ENCODE measurements around the gene CLEC16A.
"Not testable (repeated sequence)": the region's sequence is repeated elsewhere in the genome, so short reads cannot be mapped to it uniquely, and the experiment has no call there.

The CLEC16A gene

DNA sequence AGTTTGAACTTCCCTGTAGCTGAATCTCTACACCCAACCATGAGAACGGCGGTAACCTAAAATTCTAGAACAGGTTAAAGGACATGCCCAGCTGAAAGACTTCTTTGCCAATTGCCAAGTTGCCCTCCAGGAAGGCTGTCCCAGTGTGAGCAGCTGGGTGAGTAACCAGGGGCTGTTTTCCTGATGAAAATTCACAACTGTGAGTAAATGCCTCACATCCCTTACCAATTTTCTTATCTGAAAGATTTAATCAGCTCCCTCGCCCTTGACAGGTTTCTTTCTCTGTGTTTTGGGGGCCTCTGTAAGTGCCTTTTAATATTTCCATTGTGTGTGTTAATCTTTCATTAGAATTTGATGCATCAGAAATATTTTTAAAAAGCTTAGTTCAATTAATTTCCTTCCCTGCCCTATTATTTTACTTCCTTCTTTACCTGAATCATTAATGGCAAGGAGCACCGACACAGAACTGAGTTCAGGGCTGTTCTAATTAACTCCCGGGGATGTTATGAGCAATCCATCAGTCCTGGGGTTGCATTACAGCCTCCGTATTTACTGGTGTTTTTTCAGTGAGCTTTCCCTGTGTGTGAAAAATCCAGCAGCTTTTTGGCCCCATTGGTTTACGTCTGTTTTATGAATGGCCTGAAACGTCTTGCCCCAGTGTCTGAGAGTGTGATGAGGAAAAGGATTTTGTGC lies 152.9 kb downstream of the CLEC16A start:
- Histone ChIP-seq H3K9me3 (ENCODE audit: control insufficient read depth, insufficient read depth, low read depth, low read length) (no peaks in the 10 kb centered on the region), H3K27me3 (ENCODE audit: control insufficient read depth, insufficient read depth, low read length) (no peaks in the 10 kb centered on the region), H3K27ac (ENCODE audit: low read depth, low read length) (no peak overlapping the region), H3K4me3 (ENCODE audit: low read depth, low read length) (no peak overlapping the region), H3K4me1 (ENCODE audit: control insufficient read depth, insufficient read depth, low read length) (peaks cover 25% of the 10 kb centered on the region; the same call in 1 of the 2 replicates), H3K9ac (ENCODE audit: low read length) (no peak overlapping the region), H3K36me3 (ENCODE audit: control insufficient read depth, insufficient read depth, low read length) (no peaks in the 10 kb centered on the region)

DNA sequence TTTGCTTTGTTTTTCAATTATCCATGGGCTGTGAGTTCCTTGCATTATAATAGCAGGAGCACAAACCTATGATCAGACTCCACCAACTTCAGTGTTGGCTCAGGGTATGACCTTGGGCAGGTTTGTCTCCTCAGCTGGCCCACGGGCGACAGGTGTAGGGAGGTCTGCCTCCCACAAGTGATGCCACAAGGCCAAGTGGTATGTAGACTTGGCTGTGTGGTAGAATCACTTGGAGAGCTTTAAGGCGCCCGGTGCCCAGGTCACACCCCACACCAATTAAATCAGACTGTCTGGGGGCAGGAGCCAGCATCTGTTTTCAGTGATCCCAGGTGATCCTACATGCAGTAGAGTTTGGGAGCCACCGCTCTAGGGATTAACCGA lies 153.4 kb downstream of the CLEC16A start:
- no peaks in the 10 kb centered on the region for H3K27me3 ChIP-seq (ENCODE audit: control insufficient read depth, insufficient read depth, low read length)
- no peak overlapping the region for H3K9ac ChIP-seq (ENCODE audit: low read length)
- peaks cover 25% of the 10 kb centered on the region; the same call in 1 of the 2 replicates for H3K4me1 ChIP-seq (ENCODE audit: control insufficient read depth, insufficient read depth, low read length)
- H3K4me3 ChIP-seq (ENCODE audit: low read depth, low read length): no peak overlapping the region
- H3K27ac ChIP-seq (ENCODE audit: low read depth, low read length): no peak overlapping the region
- H3K36me3 ChIP-seq (ENCODE audit: control insufficient read depth, insufficient read depth, low read length): no peaks in the 10 kb centered on the region
- no peaks in the 10 kb centered on the region for H3K9me3 ChIP-seq (ENCODE audit: control insufficient read depth, insufficient read depth, low read depth, low read length)

DNA sequence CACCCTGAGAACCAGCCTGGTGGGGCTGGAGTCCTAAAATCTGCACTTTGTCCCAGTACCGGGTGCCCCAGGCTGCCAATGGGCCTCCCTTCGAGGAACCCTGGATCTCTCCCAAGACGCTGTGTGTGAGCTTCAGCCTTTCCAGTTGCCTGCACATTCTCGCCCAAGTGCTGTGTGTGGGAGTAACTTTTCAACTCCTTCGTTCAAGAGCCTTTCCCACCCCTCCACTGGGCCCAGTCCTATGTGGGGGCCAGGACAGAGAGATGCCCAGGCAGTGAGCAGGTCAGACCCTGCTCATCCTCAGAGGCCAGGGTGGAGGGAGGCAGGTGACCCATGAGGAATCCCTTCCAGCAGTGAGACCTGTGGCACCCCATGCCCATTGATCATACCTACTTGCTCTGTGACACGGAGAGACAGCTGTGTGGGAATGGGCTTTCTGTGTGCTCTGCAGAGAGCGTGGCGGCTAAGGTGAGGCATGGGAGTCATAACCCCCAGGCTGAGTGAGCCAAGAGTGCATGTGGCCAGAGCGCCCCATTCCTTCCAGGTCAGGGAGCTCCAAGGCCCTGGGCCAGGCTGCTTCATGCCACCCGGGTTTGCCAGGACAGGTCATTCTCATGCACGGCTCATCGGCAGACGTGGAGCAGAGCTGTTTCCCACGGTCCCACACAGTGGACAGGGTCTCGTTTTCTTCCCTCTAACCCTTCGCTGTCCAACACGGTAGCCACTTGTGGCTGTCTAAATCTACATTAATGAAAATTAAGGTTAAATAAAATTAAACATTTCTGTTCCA lies 154.4 kb downstream of the CLEC16A start:
- H3K36me3 ChIP-seq (ENCODE audit: control insufficient read depth, insufficient read depth, low read length): no peaks in the 10 kb centered on the region
- H3K9ac ChIP-seq (ENCODE audit: low read length): no peak overlapping the region
- H3K4me3 ChIP-seq (ENCODE audit: low read depth, low read length): no peak overlapping the region
- H3K27me3 ChIP-seq (ENCODE audit: control insufficient read depth, insufficient read depth, low read length): no peaks in the 10 kb centered on the region
- H3K9me3 ChIP-seq (ENCODE audit: control insufficient read depth, insufficient read depth, low read depth, low read length): no peaks in the 10 kb centered on the region
- H3K27ac ChIP-seq (ENCODE audit: low read depth, low read length): no peak overlapping the region
- H3K4me1 ChIP-seq (ENCODE audit: control insufficient read depth, insufficient read depth, low read length): peaks cover 21% of the 10 kb centered on the region; the same call in 1 of the 2 replicates

DNA sequence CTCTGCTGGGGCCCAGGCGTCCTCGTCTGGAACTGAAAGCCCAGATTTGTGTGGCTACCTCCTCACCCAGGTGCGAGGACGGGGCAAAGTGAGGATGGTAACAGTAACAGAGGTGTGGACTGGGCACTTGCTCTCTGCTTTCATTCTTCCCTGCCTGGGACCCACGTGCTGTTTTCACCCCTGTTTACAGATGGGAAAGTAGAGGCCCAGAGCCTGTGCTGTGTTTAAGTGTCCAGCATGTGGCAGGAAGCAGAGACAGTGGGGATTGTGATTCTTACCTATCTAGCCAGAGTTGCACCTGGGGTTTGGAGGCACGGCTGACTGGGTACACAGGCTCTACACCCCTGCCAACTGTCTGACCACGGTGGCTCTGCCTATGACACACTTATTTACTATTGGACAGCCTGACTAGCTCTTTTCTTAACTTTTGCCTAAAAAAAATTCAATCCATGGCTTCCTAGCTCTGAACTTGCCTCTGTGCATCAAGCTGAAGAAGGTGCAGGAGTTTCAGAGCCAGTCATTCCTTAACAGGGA lies 155.4 kb downstream of the CLEC16A start:
- no peak overlapping the region for H3K27ac ChIP-seq (ENCODE audit: low read depth, low read length)
- no peak overlapping the region for H3K9ac ChIP-seq (ENCODE audit: low read length)
- no peak overlapping the region for H3K4me3 ChIP-seq (ENCODE audit: low read depth, low read length)

DNA sequence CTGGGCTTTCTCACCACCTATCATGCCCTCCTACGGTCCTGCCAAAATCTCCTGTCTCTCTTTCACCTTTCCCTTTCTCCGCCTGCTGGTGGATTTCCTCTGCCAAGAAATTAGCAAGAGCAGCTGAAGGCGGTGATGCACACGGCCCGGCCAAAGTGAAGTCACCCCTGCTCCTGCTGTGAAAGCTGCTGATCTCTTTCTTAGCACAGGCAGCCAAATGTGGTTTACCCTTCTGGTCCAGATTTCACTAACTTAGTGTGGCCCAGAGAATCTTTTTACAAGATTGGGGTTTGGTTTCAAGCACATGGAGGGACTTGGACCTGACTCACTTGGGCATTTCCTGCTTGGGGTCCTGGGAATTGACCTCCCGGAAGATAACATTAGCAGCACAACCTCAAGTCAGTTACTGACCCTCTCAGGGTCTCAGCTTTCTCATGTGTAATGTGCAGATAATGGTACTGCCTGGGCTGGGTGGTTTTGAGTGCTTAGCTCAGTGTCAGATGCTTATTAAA lies 155.9 kb downstream of the CLEC16A start:
- peaks cover 21% of the 10 kb centered on the region for H3K4me1 ChIP-seq (ENCODE audit: control insufficient read depth, insufficient read depth, low read length)
- no peak overlapping the region for H3K27ac ChIP-seq (ENCODE audit: low read depth, low read length)
- no peaks in the 10 kb centered on the region for H3K9me3 ChIP-seq (ENCODE audit: control insufficient read depth, insufficient read depth, low read depth, low read length)
- H3K4me3 ChIP-seq (ENCODE audit: low read depth, low read length): no peak overlapping the region
- H3K36me3 ChIP-seq (ENCODE audit: control insufficient read depth, insufficient read depth, low read length): no peaks in the 10 kb centered on the region
- H3K27me3 ChIP-seq (ENCODE audit: control insufficient read depth, insufficient read depth, low read length): no peaks in the 10 kb centered on the region
- H3K9ac ChIP-seq (ENCODE audit: low read length): no peak overlapping the region

More for the DNA sequence above, 155.4 kb downstream of the CLEC16A start:
- Histone ChIP-seq H3K27me3 (ENCODE audit: control insufficient read depth, insufficient read depth, low read length) (no peaks in the 10 kb centered on the region), H3K36me3 (ENCODE audit: control insufficient read depth, insufficient read depth, low read length) (no peaks in the 10 kb centered on the region), H3K4me1 (ENCODE audit: control insufficient read depth, insufficient read depth, low read length) (peaks cover 15% of the 10 kb centered on the region), H3K9me3 (ENCODE audit: control insufficient read depth, insufficient read depth, low read depth, low read length) (no peaks in the 10 kb centered on the region)

DNA sequence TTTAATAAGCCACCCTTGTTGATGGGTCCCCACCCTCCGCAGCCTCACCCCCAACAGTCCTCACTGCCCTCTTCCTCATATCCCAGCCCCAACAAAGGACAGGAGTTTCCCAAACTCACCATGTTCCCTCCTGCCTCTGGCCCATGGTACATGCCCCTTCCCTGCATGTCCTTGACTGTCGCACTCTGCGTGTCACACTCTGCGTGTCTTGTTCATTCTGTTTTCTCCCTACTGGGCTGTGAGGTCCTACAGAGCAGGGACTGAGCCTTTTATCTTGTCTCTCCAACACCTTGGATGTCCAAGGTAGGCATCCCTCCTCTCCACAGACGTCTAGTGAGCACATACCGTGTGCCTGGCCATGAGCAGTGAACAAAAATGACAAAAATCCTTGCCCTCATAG lies 156.9 kb downstream of the CLEC16A start:
- H3K27ac ChIP-seq (ENCODE audit: low read depth, low read length): no peak overlapping the region
- H3K36me3 ChIP-seq (ENCODE audit: control insufficient read depth, insufficient read depth, low read length): no peaks in the 10 kb centered on the region
- no peaks in the 10 kb centered on the region for H3K9me3 ChIP-seq (ENCODE audit: control insufficient read depth, insufficient read depth, low read depth, low read length)
- H3K27me3 ChIP-seq (ENCODE audit: control insufficient read depth, insufficient read depth, low read length): no peaks in the 10 kb centered on the region
- H3K9ac ChIP-seq (ENCODE audit: low read length): no peak overlapping the region
- H3K4me3 ChIP-seq (ENCODE audit: low read depth, low read length): no peak overlapping the region
- H3K4me1 ChIP-seq (ENCODE audit: control insufficient read depth, insufficient read depth, low read length): peaks cover 27% of the 10 kb centered on the region

DNA sequence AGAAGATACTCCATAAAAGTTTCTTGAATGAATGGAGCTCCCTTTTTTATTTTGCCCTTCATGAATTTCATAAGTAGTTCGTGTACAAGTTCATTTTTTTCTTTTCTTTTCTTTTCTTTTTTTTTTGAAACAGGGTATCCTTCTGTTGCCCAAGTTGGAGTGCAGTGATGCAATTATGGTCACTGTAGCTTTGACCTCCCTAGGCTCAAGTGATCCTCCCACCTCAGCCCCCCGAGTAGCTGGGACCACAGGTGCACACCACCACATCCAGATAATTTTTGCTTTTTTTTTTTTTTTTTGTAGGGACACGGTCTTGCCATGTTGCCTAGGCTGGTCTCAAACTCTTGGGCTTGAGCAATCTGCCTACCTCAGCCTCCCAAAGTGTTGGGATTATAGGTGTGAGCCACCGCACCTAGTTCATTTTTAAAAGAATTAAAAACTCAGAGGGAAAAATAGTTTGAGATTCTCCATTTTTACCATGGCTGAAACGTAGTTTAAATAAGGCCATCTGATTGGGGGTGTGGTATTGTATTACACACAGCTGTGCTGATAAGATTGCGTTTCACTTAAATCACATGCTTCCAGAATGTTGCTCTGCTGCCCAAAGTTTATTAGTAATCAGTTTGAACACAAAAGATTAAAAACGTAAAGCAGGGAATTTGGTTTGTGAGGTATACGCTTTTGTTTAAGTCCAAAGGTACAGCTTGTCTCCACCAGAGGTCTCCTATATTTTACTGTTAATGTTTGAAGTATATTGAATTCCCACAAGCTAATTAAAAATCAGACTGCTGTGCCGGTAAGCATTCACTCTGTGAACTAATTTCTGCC lies 157.5 kb downstream of the CLEC16A start:
- peaks cover 27% of the 10 kb centered on the region for H3K4me1 ChIP-seq (ENCODE audit: control insufficient read depth, insufficient read depth, low read length)
- H3K27me3 ChIP-seq (ENCODE audit: control insufficient read depth, insufficient read depth, low read length): no peaks in the 10 kb centered on the region
- H3K36me3 ChIP-seq (ENCODE audit: control insufficient read depth, insufficient read depth, low read length): no peaks in the 10 kb centered on the region
- H3K27ac ChIP-seq (ENCODE audit: low read depth, low read length): no peak overlapping the region
- H3K4me3 ChIP-seq (ENCODE audit: low read depth, low read length): no peak overlapping the region
- no peak overlapping the region for H3K9ac ChIP-seq (ENCODE audit: low read length)
- no peaks in the 10 kb centered on the region for H3K9me3 ChIP-seq (ENCODE audit: control insufficient read depth, insufficient read depth, low read depth, low read length)

DNA sequence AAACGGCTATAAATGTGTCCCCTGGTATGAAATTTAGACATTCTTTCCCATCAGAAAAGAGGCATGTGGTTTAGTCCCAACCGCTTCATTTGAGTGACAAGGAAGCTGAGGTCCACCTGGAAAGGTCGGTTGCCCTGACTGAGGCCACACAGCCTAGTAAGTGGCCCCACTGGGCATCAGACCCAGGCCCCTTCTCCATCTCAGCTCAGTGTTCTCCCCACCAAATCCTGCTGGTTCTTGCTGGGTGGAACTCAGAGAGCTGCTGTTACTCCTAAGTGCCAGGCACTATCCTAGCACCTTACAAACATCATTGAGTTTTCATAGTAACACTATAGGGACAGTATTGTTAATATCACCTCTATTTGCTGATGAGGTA lies 158.1 kb downstream of the CLEC16A start:
- H3K4me1 ChIP-seq (ENCODE audit: control insufficient read depth, insufficient read depth, low read length): peaks cover 29% of the 10 kb centered on the region
- H3K27me3 ChIP-seq (ENCODE audit: control insufficient read depth, insufficient read depth, low read length): no peaks in the 10 kb centered on the region
- H3K36me3 ChIP-seq (ENCODE audit: control insufficient read depth, insufficient read depth, low read length): no peaks in the 10 kb centered on the region
- no peak overlapping the region for H3K9ac ChIP-seq (ENCODE audit: low read length)
- H3K9me3 ChIP-seq (ENCODE audit: control insufficient read depth, insufficient read depth, low read depth, low read length): no peaks in the 10 kb centered on the region
- no peak overlapping the region for H3K4me3 ChIP-seq (ENCODE audit: low read depth, low read length)
- H3K27ac ChIP-seq (ENCODE audit: low read depth, low read length): no peak overlapping the region

DNA sequence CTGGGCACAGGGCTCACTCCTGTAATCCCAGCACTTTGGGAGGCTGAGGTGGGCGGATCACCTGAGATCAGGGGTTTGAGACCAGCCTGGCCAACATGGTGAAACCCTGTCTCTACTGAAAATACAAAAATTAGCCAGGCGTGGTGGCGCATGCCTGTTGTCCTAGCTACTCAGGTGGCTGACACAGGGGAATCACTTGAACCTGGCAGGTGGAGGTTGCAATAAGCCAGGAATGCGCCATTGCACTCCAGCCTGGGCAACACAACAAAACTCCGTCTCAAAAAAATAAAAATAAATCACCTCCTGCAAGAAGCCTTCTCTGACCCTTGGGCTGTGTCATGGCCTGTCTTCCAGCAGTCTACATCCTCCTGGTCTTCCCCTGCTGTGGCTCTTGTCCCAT lies 158.9 kb downstream of the CLEC16A start:
- H3K4me3 ChIP-seq (ENCODE audit: low read depth, low read length); H3K9me3 ChIP-seq (ENCODE audit: control insufficient read depth, insufficient read depth, low read depth, low read length); H3K9ac ChIP-seq (ENCODE audit: low read length); H3K36me3 ChIP-seq (ENCODE audit: control insufficient read depth, insufficient read depth, low read length); H3K27me3 ChIP-seq (ENCODE audit: control insufficient read depth, insufficient read depth, low read length); H3K27ac ChIP-seq (ENCODE audit: low read depth, low read length): not testable (repeated sequence)
- peaks cover 29% of the 10 kb centered on the region for H3K4me1 ChIP-seq (ENCODE audit: control insufficient read depth, insufficient read depth, low read length)

DNA sequence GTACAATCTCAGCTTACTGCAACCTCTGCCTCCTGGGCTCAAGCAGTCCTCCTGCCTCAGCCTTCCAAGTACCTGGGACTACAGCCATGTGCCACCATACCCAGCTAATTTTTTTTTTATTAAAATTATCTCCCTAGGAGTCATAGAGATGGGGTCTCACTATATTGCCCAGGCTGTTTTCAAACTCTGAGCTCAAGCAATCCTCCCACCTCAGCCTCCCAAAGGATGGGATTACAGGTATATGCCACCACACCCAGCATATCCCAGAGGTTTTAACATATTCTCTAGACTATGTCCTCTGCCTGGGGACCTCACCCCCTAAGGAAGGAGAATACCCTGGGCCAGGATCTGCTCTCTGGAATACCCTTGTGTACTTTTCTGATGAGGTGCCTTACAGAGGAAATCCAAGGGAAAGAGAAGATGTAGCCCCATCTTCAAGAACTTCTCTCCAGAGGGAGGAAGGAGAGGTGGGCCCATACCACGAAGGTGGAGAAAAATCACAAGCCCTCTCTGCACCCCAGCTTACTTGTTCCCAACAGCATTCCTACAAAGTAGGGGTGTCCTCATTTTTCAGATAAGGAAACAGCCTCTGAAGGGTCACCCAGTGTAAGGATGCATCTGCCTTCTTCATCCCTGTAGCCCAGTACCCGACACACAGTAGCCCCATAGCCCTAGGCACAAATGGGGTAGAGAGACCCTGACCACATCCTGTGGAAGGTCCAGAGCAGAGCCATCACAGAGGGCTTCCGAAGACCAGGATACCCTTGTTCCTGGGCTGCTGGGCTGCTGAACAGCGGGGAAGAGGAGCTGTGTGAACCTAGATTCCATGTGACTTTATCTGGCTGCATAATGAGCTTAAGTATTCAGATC lies 160.0 kb downstream of the CLEC16A start:
- Histone ChIP-seq H3K27me3 (ENCODE audit: control insufficient read depth, insufficient read depth, low read length) (no peaks in the 10 kb centered on the region), H3K9ac (ENCODE audit: low read length) (peak overlapping the region; percentile 18), H3K4me3 (ENCODE audit: low read depth, low read length) (no peak overlapping the region), H3K36me3 (ENCODE audit: control insufficient read depth, insufficient read depth, low read length) (no peaks in the 10 kb centered on the region), H3K9me3 (ENCODE audit: control insufficient read depth, insufficient read depth, low read depth, low read length) (no peaks in the 10 kb centered on the region), H3K27ac (ENCODE audit: low read depth, low read length) (peak overlapping the region; percentile 7; the same call in 1 of the 2 replicates), H3K4me1 (ENCODE audit: control insufficient read depth, insufficient read depth, low read length) (peaks cover 29% of the 10 kb centered on the region)
